Lower lobe of right lung (tissue), 2 donors: ENCODE results near the gene SNAPC4. TPM values are rescaled to one million over a fixed set of nuclear protein-coding genes. Genes with fewer than 3 reads are reported as not detected.

Experiments used
- ATAC-seq, 2 donors: fragments of 200-7000 bp; cut with Tn5 transposase; one replicate each; pipeline ENCODE4 v1.9.1; 2020 to 2022; ENCODE audit warnings: mild to moderate bottlenecking in 2 of 2, moderate library complexity in 2 of 2
- DNase-seq: peaks from one replicate; pipeline ENCODE4 v3.0.0-alpha.2; 2020
- H3K27ac ChIP-seq: fragments of 200-600 bp; one replicate; pipeline ENCODE4 v1.8.0; 2022
- H3K27me3 ChIP-seq: fragments of 200-600 bp; one replicate; pipeline ENCODE4 v1.8.0; 2022; ENCODE audit warnings: low read depth
- H3K36me3 ChIP-seq: fragments of 200-600 bp; one replicate; pipeline ENCODE4 v1.8.0; 2022; ENCODE audit warnings: mild to moderate bottlenecking
- H3K4me1 ChIP-seq: fragments of 200-600 bp; one replicate; pipeline ENCODE4 v1.8.0; 2022
- H3K4me3 ChIP-seq: fragments of 200-600 bp; one replicate; pipeline ENCODE4 v1.8.0; 2022; ENCODE audit warnings: mild to moderate bottlenecking
- H3K9me3 ChIP-seq: fragments of 200-600 bp; one replicate; pipeline ENCODE4 v1.8.0; 2022
- intact Hi-C: fragments of 100-400 bp; cut with DNase I; formaldehyde crosslinking; loops from one replicate; pipeline ENCODE4 v1.11.0; 2022
- total RNA-seq: library from RNA; stranded (reverse); fragmentation: NEBNext Ultra II Directional; extraction: Animal tissue kit (Norgen Biotek cat#: 25700); gene quantifications from one replicate; pipeline ENCODE4 v1.2.1, GENCODE V29; 2021
- TF ChIP-seq, protein P1 (sequence below): fragments of 200-600 bp; IDR thresholded peaks from one replicate; pipeline ENCODE4 v1.8.0; 2022; ENCODE audit warnings: antibody characterized with exemption, mild to moderate bottlenecking
- donor health status: DM: no; HTN: yes; CAD: no; lungs with severe emphysema.

SNAPC4 gene
- total RNA-seq, 1 donor from 2014 or later, result 7.4 TPM

DNA sequence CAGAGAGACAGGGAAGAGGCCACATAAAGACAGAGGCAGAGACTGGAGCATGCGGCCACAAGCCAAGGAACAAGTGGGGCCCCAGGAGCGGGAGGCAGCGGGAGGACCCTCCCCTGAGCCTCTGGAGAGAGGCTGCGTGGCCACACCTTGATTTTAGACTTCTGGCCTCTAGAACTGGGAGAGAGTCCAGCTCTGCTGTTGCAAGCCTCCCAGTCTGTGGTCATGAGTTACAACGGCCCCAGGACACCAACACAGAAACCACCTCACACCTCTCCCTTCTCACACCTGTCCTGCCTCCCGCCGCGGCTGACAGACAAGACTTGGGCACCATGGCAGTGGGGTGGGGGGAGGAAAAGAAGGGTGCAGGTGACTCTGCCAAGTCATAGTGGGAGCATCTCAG is 37.5 kb upstream of the SNAPC4 start:
- TF ChIP-seq, protein P1, sequence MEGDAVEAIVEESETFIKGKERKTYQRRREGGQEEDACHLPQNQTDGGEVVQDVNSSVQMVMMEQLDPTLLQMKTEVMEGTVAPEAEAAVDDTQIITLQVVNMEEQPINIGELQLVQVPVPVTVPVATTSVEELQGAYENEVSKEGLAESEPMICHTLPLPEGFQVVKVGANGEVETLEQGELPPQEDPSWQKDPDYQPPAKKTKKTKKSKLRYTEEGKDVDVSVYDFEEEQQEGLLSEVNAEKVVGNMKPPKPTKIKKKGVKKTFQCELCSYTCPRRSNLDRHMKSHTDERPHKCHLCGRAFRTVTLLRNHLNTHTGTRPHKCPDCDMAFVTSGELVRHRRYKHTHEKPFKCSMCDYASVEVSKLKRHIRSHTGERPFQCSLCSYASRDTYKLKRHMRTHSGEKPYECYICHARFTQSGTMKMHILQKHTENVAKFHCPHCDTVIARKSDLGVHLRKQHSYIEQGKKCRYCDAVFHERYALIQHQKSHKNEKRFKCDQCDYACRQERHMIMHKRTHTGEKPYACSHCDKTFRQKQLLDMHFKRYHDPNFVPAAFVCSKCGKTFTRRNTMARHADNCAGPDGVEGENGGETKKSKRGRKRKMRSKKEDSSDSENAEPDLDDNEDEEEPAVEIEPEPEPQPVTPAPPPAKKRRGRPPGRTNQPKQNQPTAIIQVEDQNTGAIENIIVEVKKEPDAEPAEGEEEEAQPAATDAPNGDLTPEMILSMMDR, result no peak
- Histone ChIP-seq H3K4me1 (peaks cover 32% of the 10 kb centered on the region), H3K36me3 (peaks cover 37% of the 10 kb centered on the region), H3K27ac (no peak overlapping the region), H3K27me3 (no peaks in the 10 kb centered on the region), H3K9me3 (no peaks in the 10 kb centered on the region), H3K4me3 (peak overlapping the region; percentile 96)
- ATAC-seq (no peak), DNase-seq (no peak)
- intact Hi-C loops, result no loop called here

DNA sequence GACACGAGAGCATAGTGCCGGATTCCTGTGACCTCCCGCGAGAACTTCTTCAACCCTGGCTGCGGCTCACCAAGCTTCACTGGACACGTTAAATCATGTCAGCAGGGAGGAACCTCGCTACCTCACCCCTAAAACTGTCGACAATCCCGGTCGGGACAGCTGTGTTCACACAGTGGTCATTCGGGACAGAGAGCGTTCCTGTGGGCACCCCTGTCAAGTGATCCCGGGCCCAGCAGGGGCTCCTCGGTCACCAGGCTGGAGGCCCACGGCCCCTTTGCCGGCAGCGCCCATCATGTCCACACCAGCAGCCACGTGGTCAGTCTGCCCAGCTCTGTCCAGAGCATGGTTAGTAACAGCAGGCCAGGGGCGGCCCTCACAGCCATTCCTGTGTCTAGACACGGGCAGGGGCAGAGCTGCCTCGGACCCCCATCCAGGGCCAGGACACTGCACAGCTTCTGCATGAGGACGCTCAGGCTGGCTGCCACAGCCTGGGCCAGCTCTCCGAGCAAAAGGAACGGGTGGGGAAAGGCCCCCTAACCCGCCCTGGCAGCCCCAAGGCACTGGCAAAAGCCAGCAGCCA is 36.2 kb upstream of the SNAPC4 start:
- TF ChIP-seq, protein P1, result no peak

DNA sequence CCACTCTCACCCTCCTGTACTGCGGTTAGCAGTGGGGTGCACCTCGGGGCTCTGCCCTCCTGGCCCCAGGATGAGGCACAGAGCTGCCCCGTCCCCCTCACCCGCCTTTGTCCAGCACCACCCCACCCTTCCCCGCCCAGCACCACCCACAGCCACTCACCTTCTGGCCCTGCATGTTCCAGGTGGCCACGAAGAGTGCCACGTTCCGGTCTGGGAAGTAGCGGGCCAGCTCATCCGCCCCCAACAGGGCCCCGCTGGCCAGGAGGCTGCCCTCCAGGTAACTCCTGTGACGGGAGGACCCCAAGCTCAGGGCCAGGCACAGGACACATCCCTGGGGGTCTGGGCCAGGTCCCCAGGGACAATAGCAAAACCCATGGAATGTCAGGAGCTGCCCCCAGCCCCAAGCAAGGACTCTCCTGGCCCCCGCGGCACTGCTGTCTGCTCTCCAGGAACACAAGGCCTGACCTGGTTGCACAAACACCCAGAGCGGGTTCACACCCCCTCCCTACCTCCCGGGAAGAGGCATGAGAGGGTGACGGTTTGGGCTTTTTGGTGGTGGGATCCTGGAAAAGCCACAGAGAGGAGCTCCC is 34.7 kb upstream of the SNAPC4 start:
- Histone ChIP-seq H3K36me3 (peaks cover 36% of the 10 kb centered on the region), H3K9me3 (no peaks in the 10 kb centered on the region), H3K27ac (no peak overlapping the region), H3K4me3 (no peak overlapping the region), H3K27me3 (no peaks in the 10 kb centered on the region), H3K4me1 (peaks cover 26% of the 10 kb centered on the region)
- no peak for ATAC-seq
- TF ChIP-seq, protein P1, result no peak
- DNase-seq, result no peak
- intact Hi-C loops, result no loop called here

More for the DNA sequence above, 36.2 kb upstream of the SNAPC4 start:
- Histone ChIP-seq H3K27ac (no peak overlapping the region), H3K9me3 (no peaks in the 10 kb centered on the region), H3K4me3 (no peak overlapping the region), H3K36me3 (peaks cover 31% of the 10 kb centered on the region), H3K27me3 (no peaks in the 10 kb centered on the region), H3K4me1 (peaks cover 32% of the 10 kb centered on the region)
- intact Hi-C loops, result no loop called here
- ATAC-seq (no peak), DNase-seq (no peak)

DNA sequence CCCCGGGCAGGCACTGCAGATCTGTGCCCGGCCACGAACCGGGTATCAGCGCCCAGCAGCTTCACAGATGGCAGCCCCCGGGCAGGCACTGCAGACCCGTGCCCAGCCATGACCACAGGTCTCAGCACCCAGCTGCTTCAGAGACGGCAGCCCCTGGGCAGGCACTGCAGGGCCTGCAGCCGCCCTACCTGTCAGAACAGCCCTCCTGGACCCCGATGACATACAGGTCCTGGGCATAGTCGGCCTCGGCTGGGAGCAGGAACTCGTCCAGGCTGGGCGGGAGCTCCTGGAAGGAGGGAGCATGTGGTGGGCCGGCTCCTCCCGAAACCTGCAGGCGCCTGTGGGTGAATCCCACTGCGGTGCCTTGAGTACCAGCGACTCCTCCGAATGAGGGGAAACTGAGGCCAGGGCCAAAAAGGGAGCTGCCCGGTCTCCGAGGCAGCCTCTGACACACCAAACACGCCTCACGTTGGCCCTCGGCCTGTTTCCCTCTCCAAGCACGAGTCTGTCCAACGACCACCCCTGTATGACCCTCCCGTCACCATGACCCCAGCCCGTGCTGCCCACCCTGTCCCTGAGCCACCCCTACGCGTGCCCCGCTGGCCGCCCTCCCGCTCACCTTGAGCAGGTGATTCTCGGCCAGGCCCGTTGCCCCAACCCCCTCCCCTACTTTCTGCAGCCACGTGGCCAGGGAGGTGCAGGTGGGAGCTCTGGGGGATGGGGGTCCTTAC is 34.0 kb upstream of the SNAPC4 start:
- DNase-seq (no peak), ATAC-seq (no peak)
- TF ChIP-seq, protein P1, result no peak
- Histone ChIP-seq H3K9me3 (no peaks in the 10 kb centered on the region), H3K4me3 (no peak overlapping the region), H3K4me1 (peaks cover 26% of the 10 kb centered on the region), H3K27me3 (no peaks in the 10 kb centered on the region), H3K36me3 (peaks cover 42% of the 10 kb centered on the region), H3K27ac (no peak overlapping the region)
- intact Hi-C loops, result no loop called here

DNA sequence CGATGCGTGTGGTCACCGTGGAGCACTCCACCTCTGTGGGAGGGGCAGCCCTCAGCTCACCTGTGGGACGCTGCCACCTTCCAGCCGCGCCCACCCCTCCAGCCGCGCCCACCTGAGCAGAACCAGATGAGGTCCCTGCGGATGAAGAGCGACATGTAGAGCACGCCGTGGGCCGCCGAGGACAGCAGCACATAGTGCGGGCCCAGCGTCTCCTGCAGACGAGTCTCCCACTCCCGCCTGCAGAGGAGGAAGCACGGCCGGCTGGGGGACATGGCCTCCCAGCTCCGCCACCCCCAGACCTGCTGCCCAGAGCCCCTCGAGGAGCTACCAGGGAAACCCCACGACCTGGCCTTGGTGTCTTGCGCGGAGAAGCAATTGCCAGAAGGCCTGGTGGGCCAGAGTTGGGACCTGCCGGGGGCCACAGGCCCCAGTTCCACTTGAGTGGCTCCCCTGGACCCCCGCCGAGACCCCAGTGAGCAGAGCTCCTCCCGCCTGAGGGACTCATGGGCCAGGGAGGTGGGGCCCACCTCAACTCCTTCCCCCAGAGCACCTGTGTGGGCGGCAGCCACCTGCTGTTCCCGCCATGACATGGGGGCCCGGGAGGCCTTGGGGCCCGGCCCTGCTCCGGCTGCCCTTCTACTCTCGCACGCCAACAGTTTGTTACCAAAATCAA is 33.2 kb upstream of the SNAPC4 start:
- Histone ChIP-seq H3K36me3 (peaks cover 48% of the 10 kb centered on the region), H3K4me3 (no peak overlapping the region), H3K27ac (no peak overlapping the region), H3K4me1 (peaks cover 21% of the 10 kb centered on the region), H3K9me3 (no peaks in the 10 kb centered on the region), H3K27me3 (no peaks in the 10 kb centered on the region)
- ATAC-seq, result no peak
- no peak for DNase-seq
- TF ChIP-seq, protein P1, result no peak
- intact Hi-C loops, result no loop called here
